ENCODE measurements around the gene CHSY1. TPM values are rescaled to one million over a fixed set of nuclear protein-coding genes. Genes with fewer than 3 reads are reported as not detected.

Gene CHSY1
- total RNA-seq, 4 donors from 2014 or later = 13.3 to 31.6 (median 19.6) TPM

- Histone ChIP-seq H3K27me3 (no peaks in the 10 kb centered on the region), H3K4me3 (no peak overlapping the region), H3K9me3 (no peaks in the 10 kb centered on the region), H3K27ac (replicated peaks in 1 of 4) (no peak overlapping the region), H3K4me1 (peaks cover 0 to 4% (median 2%) of the 10 kb centered on the region in 4 donors), H3K36me3 (no peaks in the 10 kb centered on the region)
- intact Hi-C loops (cut with DNase I) = no loop called here
- DNase-seq (ENCODE audit: extremely low spot score) = no peak
- TF ChIP-seq EP300 (IDR thresholded peaks at IDR 0.05) = no peak
- no peak for TF ChIP-seq POLR2AphosphoS5 (IDR thresholded peaks at IDR 0.05)
- no peak for TF ChIP-seq POLR2A (IDR thresholded peaks at IDR 0.05; ENCODE audit: low read depth)
- TF ChIP-seq CTCF (IDR thresholded peaks at IDR 0.05) = no peak
- WGBS = 84% methylated on average over 13 of the region's 14 CpGs
These were observed 113.7 kb downstream of the CHSY1 start for GRCh38 chr15:101138086-101138660.

DNA sequence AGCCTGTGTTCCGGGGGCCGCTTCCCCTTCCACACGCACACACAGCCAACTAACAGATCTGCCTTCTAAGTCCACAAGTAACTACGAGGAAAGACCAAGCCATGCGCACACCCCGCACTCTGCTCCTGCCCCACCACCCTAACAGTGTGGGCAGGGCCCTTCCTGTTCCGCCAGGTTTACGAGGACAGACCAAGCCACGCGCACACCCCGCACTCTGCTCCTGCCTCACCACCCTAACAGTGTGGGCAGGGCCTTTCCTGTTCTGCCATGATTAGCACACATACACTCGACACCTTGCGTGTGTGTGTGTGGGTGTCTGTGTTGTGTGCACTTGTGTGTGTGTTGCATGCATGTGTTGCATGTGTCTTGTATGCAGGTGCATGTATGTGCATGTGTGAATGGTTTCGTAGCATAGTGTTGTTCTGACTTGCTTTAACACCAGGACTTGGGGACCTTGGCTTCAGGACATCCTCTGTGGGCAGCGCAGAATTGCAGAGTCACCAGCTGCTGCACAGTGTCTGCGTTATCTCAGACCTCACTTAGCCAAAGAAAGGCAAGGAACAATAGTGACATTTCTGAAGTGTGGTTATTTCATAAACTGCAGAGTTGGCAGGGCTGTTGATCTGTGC, 114.4 kb downstream of the CHSY1 start:
- H3K4me3 ChIP-seq = no peak overlapping the region
- H3K27me3 ChIP-seq = no peaks in the 10 kb centered on the region
- TF ChIP-seq EP300 (IDR thresholded peaks at IDR 0.05) (no peak), POLR2A (IDR thresholded peaks at IDR 0.05; ENCODE audit: low read depth) (no peak), POLR2AphosphoS5 (IDR thresholded peaks at IDR 0.05) (no peak), CTCF (IDR thresholded peaks at IDR 0.05) (no peak)
- no peaks in the 10 kb centered on the region for H3K36me3 ChIP-seq
- H3K4me1 ChIP-seq = peaks cover 0 to 4% (median 2%) of the 10 kb centered on the region in 4 donors
- H3K9me3 ChIP-seq = no peaks in the 10 kb centered on the region
- intact Hi-C loops (cut with DNase I) = no loop called here
- H3K27ac ChIP-seq (replicated peaks in 1 of 4) = no peak overlapping the region
- 83% methylated on average over 16 of the region's 16 CpGs for WGBS
- DNase-seq (ENCODE audit: extremely low spot score) = no peak

GRCh38 chr15:101136381-101137268, 115.2 kb downstream of the CHSY1 start:
- intact Hi-C loops (cut with DNase I) = no loop called here
- Histone ChIP-seq H3K4me1 (peaks cover 0 to 4% (median 2%) of the 10 kb centered on the region in 4 donors), H3K27ac (replicated peaks in 1 of 4) (no peak overlapping the region), H3K9me3 (no peaks in the 10 kb centered on the region), H3K27me3 (no peaks in the 10 kb centered on the region), H3K4me3 (no peak overlapping the region), H3K36me3 (no peaks in the 10 kb centered on the region)
- DNase-seq (ENCODE audit: extremely low spot score) = no peak
- WGBS = 85% methylated on average over 14 of the region's 14 CpGs
- no peak for TF ChIP-seq EP300 (IDR thresholded peaks at IDR 0.05)
- no peak for TF ChIP-seq POLR2A (IDR thresholded peaks at IDR 0.05; ENCODE audit: low read depth)
- TF ChIP-seq CTCF (IDR thresholded peaks at IDR 0.05) = no peak
- TF ChIP-seq POLR2AphosphoS5 (IDR thresholded peaks at IDR 0.05) = no peak

DNA sequence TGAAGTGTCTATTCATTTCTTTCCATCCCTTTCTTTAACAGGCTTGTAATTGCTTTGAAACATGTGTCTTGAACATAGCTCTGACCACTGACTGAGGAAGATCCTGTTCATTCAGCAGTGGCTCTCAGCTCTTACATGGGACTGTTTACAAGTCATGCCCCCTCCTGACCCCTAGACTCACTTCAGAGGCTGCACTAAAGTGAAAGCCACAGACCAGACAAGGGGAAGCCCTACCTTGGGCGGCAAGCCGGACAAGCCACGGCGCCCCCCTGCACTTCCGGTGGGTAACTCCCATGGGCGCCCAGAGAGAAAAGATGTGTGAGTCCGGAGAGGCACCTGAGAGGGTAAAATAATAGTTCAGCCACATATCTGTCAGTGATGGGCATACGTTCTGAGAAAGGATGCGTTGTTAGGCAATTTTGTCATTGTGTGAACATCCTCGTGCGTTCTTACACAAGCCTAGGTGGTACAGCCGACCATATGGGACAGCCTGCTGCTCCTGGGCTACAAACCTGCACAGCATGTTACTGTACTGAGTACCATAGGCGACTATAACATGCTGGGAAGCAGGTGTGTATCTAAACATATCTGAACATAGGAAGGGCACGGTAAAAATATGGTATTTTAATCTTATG, 116.2 kb downstream of the CHSY1 start:
- intact Hi-C loops (cut with DNase I) = no loop called here
- TF ChIP-seq POLR2A (IDR thresholded peaks at IDR 0.05; ENCODE audit: low read depth) (no peak), POLR2AphosphoS5 (IDR thresholded peaks at IDR 0.05) (no peak), CTCF (IDR thresholded peaks at IDR 0.05) (no peak), EP300 (IDR thresholded peaks at IDR 0.05) (no peak)
- H3K4me1 ChIP-seq = peaks cover 0 to 4% (median 2%) of the 10 kb centered on the region in 4 donors
- H3K36me3 ChIP-seq = no peaks in the 10 kb centered on the region
- no peaks in the 10 kb centered on the region for H3K27me3 ChIP-seq
- DNase-seq (ENCODE audit: extremely low spot score) = no peak
- H3K9me3 ChIP-seq = no peaks in the 10 kb centered on the region
- no peak overlapping the region for H3K27ac ChIP-seq (replicated peaks in 1 of 4)
- no peak overlapping the region for H3K4me3 ChIP-seq
- WGBS = 80% methylated on average over 14 of the region's 14 CpGs
